Parathyroid adenoma (tissue), 2 donors: ENCODE data around the gene BCL2L11.
A peak's percentile ranks its signal among the peaks of the same experiment; 100 is the strongest.

Source experiments
- H2AFZ ChIP-seq: fragments of 300-600 bp; sonication (generic); one replicate; pipeline ENCODE4 v1.7.0; 2017; ENCODE audit warnings: antibody characterized with exemption, mild to moderate bottlenecking
- H3K27ac ChIP-seq: fragments of 300-600 bp; sonication (generic); one replicate; pipeline ENCODE4 v1.7.0; 2017
- H3K27me3 ChIP-seq: fragments of 300-600 bp; sonication (generic); one replicate; pipeline ENCODE4 v1.7.0; 2017; ENCODE audit warnings: low read length; ENCODE audit not compliant: control insufficient read depth, insufficient read depth
- H3K36me3 ChIP-seq: fragments of 300-600 bp; sonication (generic); one replicate; pipeline ENCODE4 v1.7.0; 2017; ENCODE audit warnings: low read length; ENCODE audit not compliant: control insufficient read depth, insufficient read depth
- H3K4me1 ChIP-seq: fragments of 300-600 bp; sonication (generic); one replicate; pipeline ENCODE4 v1.7.0; 2017; ENCODE audit warnings: control low read depth
- H3K4me2 ChIP-seq: fragments of 300-600 bp; sonication (generic); one replicate; pipeline ENCODE4 v1.7.0; 2017; ENCODE audit warnings: low read length
- H3K4me3 ChIP-seq: fragments of 300-600 bp; sonication (generic); one replicate; pipeline ENCODE4 v1.7.0; 2017; ENCODE audit warnings: low read depth, low read length
- H3K79me2 ChIP-seq: fragments of 300-600 bp; sonication (generic); one replicate; pipeline ENCODE4 v1.7.0; 2017; ENCODE audit warnings: control low read depth
- H3K9ac ChIP-seq: fragments of 300-600 bp; sonication (generic); one replicate; pipeline ENCODE4 v1.7.0; 2017; ENCODE audit warnings: mild to moderate bottlenecking
- H3K9me3 ChIP-seq: fragments of 300-600 bp; sonication (generic); one replicate; pipeline ENCODE4 v1.7.0; 2017; ENCODE audit warnings: low read length; ENCODE audit not compliant: control insufficient read depth
- CTCF ChIP-seq: fragments of 300-600 bp; sonication (generic); IDR thresholded peaks from one replicate; pipeline ENCODE4 v1.7.0; 2017; ENCODE audit warnings: antibody characterized with exemption, mild to moderate bottlenecking
- donor health status: primary hyperparathyroidism.

BCL2L11 gene

DNA sequence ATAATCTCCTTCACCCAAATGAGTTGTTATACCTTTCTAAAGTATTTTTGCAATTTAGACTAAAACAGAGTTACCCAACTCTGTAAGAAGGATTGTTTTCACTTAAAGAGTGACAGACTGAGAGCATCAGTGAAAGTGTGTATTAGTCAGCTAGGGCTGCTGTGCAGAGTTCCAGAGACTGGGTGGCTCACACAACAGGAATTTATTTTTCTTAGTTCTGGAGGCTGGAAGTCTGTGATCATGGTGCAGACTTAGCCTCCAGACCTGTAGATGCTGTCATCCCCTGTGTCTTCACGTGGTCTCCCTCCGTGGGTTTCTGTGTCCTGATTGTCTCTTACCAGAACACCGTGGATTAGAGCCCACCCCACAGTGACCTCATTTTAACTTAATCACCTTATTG lies 40.0 kb downstream of the BCL2L11 start:
- no peak for TF ChIP-seq CTCF
- no peaks in the 10 kb centered on the region for H3K36me3 ChIP-seq
- no peaks in the 10 kb centered on the region for H3K9me3 ChIP-seq
- H3K79me2 ChIP-seq: peaks cover 6% of the 10 kb centered on the region
- no peak overlapping the region for H3K4me2 ChIP-seq
- no peak overlapping the region for H3K27ac ChIP-seq
- H3K27me3 ChIP-seq: no peaks in the 10 kb centered on the region
- no peak overlapping the region for H3K9ac ChIP-seq
- H3K4me3 ChIP-seq: no peak overlapping the region
- peaks cover 18% of the 10 kb centered on the region for H3K4me1 ChIP-seq
- no peak overlapping the region for H2AFZ ChIP-seq

GRCh38 chr2:111161971-111162370 lies 41.3 kb downstream of the BCL2L11 start:
- Histone ChIP-seq H3K4me3 (peak overlapping the region; percentile 23), H3K9me3 (no peaks in the 10 kb centered on the region), H3K27ac (peak overlapping the region; percentile 68), H3K4me1 (peaks cover 19% of the 10 kb centered on the region), H2AFZ (peak overlapping the region; percentile 13), H3K9ac (no peak overlapping the region), H3K27me3 (no peaks in the 10 kb centered on the region), H3K4me2 (peak overlapping the region; percentile 48), H3K79me2 (peaks cover 3% of the 10 kb centered on the region), H3K36me3 (no peaks in the 10 kb centered on the region)
- no peak for TF ChIP-seq CTCF

DNA sequence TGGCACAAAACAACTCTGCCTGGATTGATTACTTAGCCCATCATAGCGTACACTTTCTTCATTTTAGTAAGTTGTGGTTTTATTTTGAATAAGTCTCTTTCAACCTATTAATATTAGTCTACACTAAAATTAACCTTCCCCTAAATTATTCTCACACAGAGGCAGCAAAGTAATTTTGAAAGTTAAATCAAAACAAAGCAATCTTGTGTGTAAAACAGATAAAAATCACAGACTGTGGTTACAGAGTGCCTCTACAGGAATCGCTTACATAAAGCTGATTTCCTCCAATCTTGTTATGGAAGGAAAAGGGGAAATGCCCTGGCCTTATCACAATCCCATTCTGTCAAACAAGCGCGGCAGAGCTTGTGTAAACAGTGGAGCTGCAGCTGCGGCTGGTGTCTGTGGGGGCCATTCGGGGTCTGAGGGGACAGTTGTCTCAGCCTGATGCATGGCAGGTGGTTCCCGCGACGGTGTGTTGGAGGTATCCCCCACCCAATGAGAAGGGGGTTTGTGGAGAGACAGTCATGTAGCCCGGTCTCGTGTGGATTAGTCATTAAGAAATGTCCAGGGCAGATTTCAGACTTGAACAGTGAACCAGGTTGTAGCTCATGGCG lies 42.1 kb downstream of the BCL2L11 start:
- Histone ChIP-seq H3K4me3 (no peak overlapping the region), H3K9me3 (no peaks in the 10 kb centered on the region), H3K79me2 (peaks cover 3% of the 10 kb centered on the region), H3K9ac (no peak overlapping the region), H3K4me2 (peak overlapping the region; percentile 20), H2AFZ (peak overlapping the region; percentile 19), H3K36me3 (no peaks in the 10 kb centered on the region), H3K27me3 (no peaks in the 10 kb centered on the region), H3K4me1 (peaks cover 21% of the 10 kb centered on the region), H3K27ac (peak overlapping the region; percentile 68)
- TF ChIP-seq CTCF: no peak

GRCh38 chr2:111164078-111164477 lies 43.4 kb downstream of the BCL2L11 start:
- no peak for TF ChIP-seq CTCF
- Histone ChIP-seq H3K27ac (no peak overlapping the region), H3K36me3 (no peaks in the 10 kb centered on the region), H3K4me3 (no peak overlapping the region), H3K79me2 (peaks cover 3% of the 10 kb centered on the region), H3K9me3 (no peaks in the 10 kb centered on the region), H3K27me3 (no peaks in the 10 kb centered on the region), H3K9ac (no peak overlapping the region), H3K4me1 (peaks cover 21% of the 10 kb centered on the region), H2AFZ (no peak overlapping the region), H3K4me2 (no peak overlapping the region)

GRCh38 chr2:111165084-111165483 lies 44.4 kb downstream of the BCL2L11 start:
- no peaks in the 10 kb centered on the region for H3K9me3 ChIP-seq
- no peak overlapping the region for H3K4me2 ChIP-seq
- no peak overlapping the region for H3K27ac ChIP-seq
- H3K9ac ChIP-seq: no peak overlapping the region
- H3K36me3 ChIP-seq: no peaks in the 10 kb centered on the region
- H3K27me3 ChIP-seq: no peaks in the 10 kb centered on the region
- no peak for TF ChIP-seq CTCF
- H3K4me1 ChIP-seq: peaks cover 21% of the 10 kb centered on the region
- peaks cover 3% of the 10 kb centered on the region for H3K79me2 ChIP-seq
- no peak overlapping the region for H3K4me3 ChIP-seq
- H2AFZ ChIP-seq: no peak overlapping the region
